GM12865 (cell line): Measurements from ENCODE around the gene FGF9.

ENCODE experiments used
- DNase-seq: peaks from one replicate; pipeline ENCODE4 v3.0.0; 2010; ENCODE audit warnings: low read depth
- H3K4me3 ChIP-seq: 2 replicates; pipeline ENCODE4 v1.5.1; 2011; ENCODE audit warnings: mild to moderate bottlenecking, low read depth, low read length, control low read depth
- TF ChIP-seq, protein P1 (sequence below): IDR thresholded peaks from 2 replicates; pipeline ENCODE4 v1.5.1; 2011; ENCODE audit warnings: low read length, control low read depth, low read depth, inconsistent platforms; ENCODE audit not compliant: insufficient read depth; ENCODE audit errors: missing control alignments

The FGF9 gene

GRCh38 chr13:21749410-21749809 lies 78.5 kb downstream of the FGF9 start:
- TF ChIP-seq, protein P1, sequence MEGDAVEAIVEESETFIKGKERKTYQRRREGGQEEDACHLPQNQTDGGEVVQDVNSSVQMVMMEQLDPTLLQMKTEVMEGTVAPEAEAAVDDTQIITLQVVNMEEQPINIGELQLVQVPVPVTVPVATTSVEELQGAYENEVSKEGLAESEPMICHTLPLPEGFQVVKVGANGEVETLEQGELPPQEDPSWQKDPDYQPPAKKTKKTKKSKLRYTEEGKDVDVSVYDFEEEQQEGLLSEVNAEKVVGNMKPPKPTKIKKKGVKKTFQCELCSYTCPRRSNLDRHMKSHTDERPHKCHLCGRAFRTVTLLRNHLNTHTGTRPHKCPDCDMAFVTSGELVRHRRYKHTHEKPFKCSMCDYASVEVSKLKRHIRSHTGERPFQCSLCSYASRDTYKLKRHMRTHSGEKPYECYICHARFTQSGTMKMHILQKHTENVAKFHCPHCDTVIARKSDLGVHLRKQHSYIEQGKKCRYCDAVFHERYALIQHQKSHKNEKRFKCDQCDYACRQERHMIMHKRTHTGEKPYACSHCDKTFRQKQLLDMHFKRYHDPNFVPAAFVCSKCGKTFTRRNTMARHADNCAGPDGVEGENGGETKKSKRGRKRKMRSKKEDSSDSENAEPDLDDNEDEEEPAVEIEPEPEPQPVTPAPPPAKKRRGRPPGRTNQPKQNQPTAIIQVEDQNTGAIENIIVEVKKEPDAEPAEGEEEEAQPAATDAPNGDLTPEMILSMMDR, result no peak

GRCh38 chr13:21752501-21752900 lies 81.6 kb downstream of the FGF9 start:
- no peak for DNase-seq
- TF ChIP-seq, protein P1, result no peak
- H3K4me3 ChIP-seq, result no peak overlapping the region

More at GRCh38 chr13:21749410-21749809, 78.5 kb downstream of the FGF9 start:
- H3K4me3 ChIP-seq, result no peak overlapping the region
- no peak for DNase-seq

DNA sequence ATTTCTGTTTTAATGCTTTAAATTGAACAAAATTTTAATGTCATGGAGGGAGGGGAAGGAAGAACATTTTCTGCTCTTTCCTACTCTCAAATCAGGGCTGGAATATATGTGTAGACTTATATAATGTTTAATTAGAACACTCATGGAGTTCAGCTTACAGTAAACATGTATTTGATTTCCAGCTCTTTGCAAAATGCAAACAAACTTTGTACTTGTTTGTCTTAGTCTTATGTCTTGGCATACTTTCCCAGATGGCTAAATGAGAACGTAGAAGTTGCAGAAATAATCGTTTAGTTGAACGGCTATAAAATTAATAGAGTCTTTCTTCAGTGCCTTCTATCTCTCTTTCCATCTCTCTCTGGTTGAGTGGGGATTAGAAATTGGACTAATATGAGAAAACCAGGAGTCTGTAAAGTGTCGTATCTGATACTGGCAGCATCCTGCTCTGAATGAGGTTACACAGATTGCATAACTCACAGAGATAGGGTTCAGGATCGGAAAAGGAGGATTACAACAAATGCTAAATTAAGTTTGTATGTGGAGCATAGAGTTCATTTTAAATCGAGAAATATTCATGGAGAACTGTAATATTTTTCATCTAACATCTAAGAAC lies 82.3 kb downstream of the FGF9 start:
- H3K4me3 ChIP-seq, result no peak overlapping the region
- no peak for DNase-seq
- TF ChIP-seq, protein P1, result no peak
